ENCODE measurements around the gene ZYG11A.
A peak's percentile ranks its signal among the peaks of the same experiment; 100 is the strongest.
"Not testable (repeated sequence)": the region's sequence is repeated elsewhere in the genome, so short reads cannot be mapped to it uniquely, and the experiment has no call there.

The ZYG11A gene

GRCh38 chr1:52825868-52826267 lies 16.7 kb upstream of the ZYG11A start:
- no peak overlapping the region for H3K4me3 ChIP-seq (ENCODE audit: low read depth, low read length)
- DNase-seq (ENCODE audit: low read depth, low spot score), result no peak
- TF ChIP-seq, protein P1, sequence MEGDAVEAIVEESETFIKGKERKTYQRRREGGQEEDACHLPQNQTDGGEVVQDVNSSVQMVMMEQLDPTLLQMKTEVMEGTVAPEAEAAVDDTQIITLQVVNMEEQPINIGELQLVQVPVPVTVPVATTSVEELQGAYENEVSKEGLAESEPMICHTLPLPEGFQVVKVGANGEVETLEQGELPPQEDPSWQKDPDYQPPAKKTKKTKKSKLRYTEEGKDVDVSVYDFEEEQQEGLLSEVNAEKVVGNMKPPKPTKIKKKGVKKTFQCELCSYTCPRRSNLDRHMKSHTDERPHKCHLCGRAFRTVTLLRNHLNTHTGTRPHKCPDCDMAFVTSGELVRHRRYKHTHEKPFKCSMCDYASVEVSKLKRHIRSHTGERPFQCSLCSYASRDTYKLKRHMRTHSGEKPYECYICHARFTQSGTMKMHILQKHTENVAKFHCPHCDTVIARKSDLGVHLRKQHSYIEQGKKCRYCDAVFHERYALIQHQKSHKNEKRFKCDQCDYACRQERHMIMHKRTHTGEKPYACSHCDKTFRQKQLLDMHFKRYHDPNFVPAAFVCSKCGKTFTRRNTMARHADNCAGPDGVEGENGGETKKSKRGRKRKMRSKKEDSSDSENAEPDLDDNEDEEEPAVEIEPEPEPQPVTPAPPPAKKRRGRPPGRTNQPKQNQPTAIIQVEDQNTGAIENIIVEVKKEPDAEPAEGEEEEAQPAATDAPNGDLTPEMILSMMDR (IDR thresholded peaks at IDR 0.05; ENCODE audit: low read depth, low read length), result peak; percentile 3
- in situ Hi-C loops (cut with HindIII; ENCODE audit: low sequenced_read_pairs), result no loop called here

DNA sequence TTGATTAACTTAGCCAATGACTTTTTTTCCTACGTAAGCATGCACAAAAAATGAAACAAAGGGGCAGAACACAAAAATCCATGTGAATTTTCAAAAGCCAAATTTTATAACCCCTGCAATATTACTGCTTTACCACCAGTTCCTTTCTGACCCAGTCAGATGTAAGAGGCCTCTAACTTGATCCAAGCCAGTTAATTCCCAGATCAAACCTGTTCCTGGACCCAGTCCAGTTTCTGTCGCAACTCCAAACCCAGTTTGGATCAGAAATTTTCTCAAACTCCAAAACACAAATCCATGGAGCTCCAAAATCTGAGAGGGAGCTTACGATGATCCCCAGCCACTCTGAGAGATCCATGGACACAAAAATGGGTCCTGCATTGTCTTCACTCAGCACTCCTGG lies 7.8 kb upstream of the ZYG11A start:
- no peak overlapping the region for H3K4me3 ChIP-seq (ENCODE audit: low read depth, low read length)
- TF ChIP-seq, protein P1 (IDR thresholded peaks at IDR 0.05; ENCODE audit: low read depth, low read length), result no peak
- in situ Hi-C loops (cut with HindIII; ENCODE audit: low sequenced_read_pairs), result no loop called here
- DNase-seq (ENCODE audit: low read depth, low spot score), result no peak

GRCh38 chr1:52836035-52836434 lies 6.5 kb upstream of the ZYG11A start:
- in situ Hi-C loops (cut with HindIII; ENCODE audit: low sequenced_read_pairs), result no loop called here
- TF ChIP-seq, protein P1 (IDR thresholded peaks at IDR 0.05; ENCODE audit: low read depth, low read length), result no peak
- no peak overlapping the region for H3K4me3 ChIP-seq (ENCODE audit: low read depth, low read length)
- no peak for DNase-seq (ENCODE audit: low read depth, low spot score)

GRCh38 chr1:52839175-52839574 lies 3.4 kb upstream of the ZYG11A start:
- DNase-seq (ENCODE audit: low read depth, low spot score); in situ Hi-C loops (cut with HindIII; ENCODE audit: low sequenced_read_pairs): not testable (repeated sequence)

GRCh38 chr1:52845119-52845518 lies 2.6 kb downstream of the ZYG11A start:
- DNase-seq (ENCODE audit: low read depth, low spot score); in situ Hi-C loops (cut with HindIII; ENCODE audit: low sequenced_read_pairs); H3K4me3 ChIP-seq (ENCODE audit: low read depth, low read length): not testable (repeated sequence)

More at GRCh38 chr1:52839175-52839574, 3.4 kb upstream of the ZYG11A start:
- not testable (repeated sequence) for H3K4me3 ChIP-seq (ENCODE audit: low read depth, low read length)

DNA sequence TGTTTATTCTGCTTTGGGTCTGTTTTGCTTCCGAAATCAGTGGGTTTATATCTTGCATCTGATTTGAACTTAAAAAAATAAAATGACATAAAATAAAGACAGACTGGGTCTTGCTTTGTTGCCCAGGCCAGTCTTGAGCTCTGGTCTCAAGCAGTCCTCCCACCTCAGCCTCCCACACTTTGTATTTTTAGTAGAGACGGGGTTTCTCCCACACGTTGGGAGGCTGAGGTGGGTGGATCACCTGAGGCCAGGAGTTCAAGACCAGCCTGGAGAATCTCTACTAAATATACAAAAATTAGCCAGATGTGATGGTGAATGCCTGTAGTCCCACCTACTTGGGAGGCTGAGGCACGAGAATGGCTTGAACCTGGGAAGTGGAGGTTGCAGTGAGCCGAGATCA lies 5.9 kb downstream of the ZYG11A start:
- in situ Hi-C loops (cut with HindIII; ENCODE audit: low sequenced_read_pairs), result no loop called here

DNA sequence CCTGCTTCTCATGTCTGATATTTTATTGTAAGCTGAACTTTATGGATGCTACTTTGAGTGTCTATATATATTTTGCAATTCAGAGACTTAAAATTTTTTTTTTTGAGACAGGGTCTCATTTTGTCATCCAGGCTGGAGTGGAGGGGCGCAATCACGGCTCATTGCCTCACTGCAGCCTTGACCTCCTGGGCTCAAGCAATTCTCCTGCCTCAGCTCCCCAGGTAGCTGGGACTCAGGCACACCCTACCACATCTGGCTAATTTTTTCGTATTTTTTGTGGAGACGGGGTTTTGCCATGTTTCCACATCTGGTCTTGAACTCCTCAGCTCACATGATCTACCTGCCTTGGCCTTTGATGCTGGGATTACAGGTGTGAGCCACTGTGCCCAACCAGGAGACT lies 8.4 kb downstream of the ZYG11A start:
- TF ChIP-seq, protein P1 (IDR thresholded peaks at IDR 0.05; ENCODE audit: low read depth, low read length), result no peak
- in situ Hi-C loops (cut with HindIII; ENCODE audit: low sequenced_read_pairs), result no loop called here
- H3K4me3 ChIP-seq (ENCODE audit: low read depth, low read length), result no peak overlapping the region
- DNase-seq (ENCODE audit: low read depth, low spot score), result no peak

More for the DNA sequence above, 5.9 kb downstream of the ZYG11A start:
- no peak overlapping the region for H3K4me3 ChIP-seq (ENCODE audit: low read depth, low read length)
- TF ChIP-seq, protein P1 (IDR thresholded peaks at IDR 0.05; ENCODE audit: low read depth, low read length), result no peak
- no peak for DNase-seq (ENCODE audit: low read depth, low spot score)

DNA sequence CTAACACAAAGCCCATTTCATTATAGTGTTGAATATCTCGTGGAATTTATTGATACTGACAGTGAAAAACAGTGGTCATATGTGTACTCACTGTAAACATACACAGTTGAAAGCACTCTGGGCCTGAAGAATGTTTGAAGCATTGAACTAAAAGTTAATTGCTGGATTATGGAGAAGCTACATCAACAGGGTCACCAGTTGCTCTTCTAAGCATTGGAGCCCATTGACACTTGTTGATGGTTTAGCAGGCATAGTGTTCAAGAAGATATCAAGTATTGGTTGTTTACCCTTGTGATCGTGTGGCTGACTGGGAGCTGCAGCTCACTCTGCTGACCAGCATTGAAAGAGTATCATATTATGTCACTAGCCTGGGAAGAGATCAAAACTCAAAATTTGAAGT lies 10.3 kb downstream of the ZYG11A start:
- in situ Hi-C loops (cut with HindIII; ENCODE audit: low sequenced_read_pairs), result no loop called here
- H3K4me3 ChIP-seq (ENCODE audit: low read depth, low read length), result no peak overlapping the region
- TF ChIP-seq, protein P1 (IDR thresholded peaks at IDR 0.05; ENCODE audit: low read depth, low read length), result no peak
- DNase-seq (ENCODE audit: low read depth, low spot score), result no peak

Measured in astrocyte of the spinal cord (primary cell).